ENCODE measurements around the gene MED20.

GRCh38 chr6:41878246-41878645, 42.7 kb downstream of the MED20 start:
- TF ChIP-seq CTCF (conservative IDR thresholded peaks at IDR 0.05; ENCODE audit: low read depth, low read length) (no peak), EZH2phosphoT487 (IDR thresholded peaks at IDR 0.05; ENCODE audit: borderline replicate concordance, low read length) (no peak), EZH2 (IDR thresholded peaks at IDR 0.05; ENCODE audit: low read length, unreplicated experiment) (no peak)

Data from PC-3 (cell line).